H9 (cell line): Measurements from ENCODE around the gene BSG. TPM values are rescaled to one million over a fixed set of nuclear protein-coding genes. Genes with fewer than 3 reads are reported as not detected.
A peak's percentile ranks its signal among the peaks of the same experiment; 100 is the strongest.

Experiments
- DNase-seq: peaks from one replicate; pipeline ENCODE4 v3.0.0-alpha.2; 2017
- H2AFZ ChIP-seq: one replicate; pipeline ENCODE4 v1.6.1; 2013; ENCODE audit warnings: mild to moderate bottlenecking, low read length, control low read depth, moderate library complexity
- H2AK5ac ChIP-seq: 2 replicates; pipeline ENCODE4 v1.6.1; 2013; ENCODE audit warnings: low read length, control low read depth, mixed read lengths; ENCODE audit not compliant: insufficient read length
- H2BK120ac ChIP-seq: one replicate; pipeline ENCODE4 v1.6.1; 2013; ENCODE audit warnings: low read depth, mild to moderate bottlenecking, low read length, control low read depth, inconsistent platforms; ENCODE audit not compliant: poor library complexity, severe bottlenecking
- H2BK12ac ChIP-seq: 2 replicates; pipeline ENCODE4 v1.6.1; 2013; ENCODE audit warnings: low read length, control low read depth, mixed read lengths, low read depth; ENCODE audit not compliant: insufficient read length
- H2BK15ac ChIP-seq: 2 replicates; pipeline ENCODE4 v1.6.1; 2013; ENCODE audit warnings: low read depth, low read length, control low read depth
- H2BK20ac ChIP-seq: one replicate; pipeline ENCODE4 v1.6.1; 2013; ENCODE audit warnings: low read depth, mild to moderate bottlenecking, low read length, control low read depth, inconsistent platforms; ENCODE audit not compliant: poor library complexity, severe bottlenecking
- H2BK5ac ChIP-seq: 2 replicates; pipeline ENCODE4 v1.6.1; 2013; ENCODE audit warnings: low read length, control low read depth, mixed read lengths; ENCODE audit not compliant: insufficient read length
- H3K14ac ChIP-seq: 2 replicates; pipeline ENCODE4 v1.6.1; 2013; ENCODE audit warnings: low read length, control low read depth; ENCODE audit not compliant: insufficient read depth
- H3K18ac ChIP-seq: 2 replicates; pipeline ENCODE4 v1.6.1; 2013; ENCODE audit warnings: low read depth, mild to moderate bottlenecking, mixed read lengths, low read length, control low read depth; ENCODE audit not compliant: insufficient read length
- H3K23ac ChIP-seq: 2 replicates; pipeline ENCODE4 v1.6.1; 2013; ENCODE audit warnings: low read length, control low read depth, mixed read lengths, low read depth; ENCODE audit not compliant: insufficient read length
- H3K23me2 ChIP-seq: 2 replicates; pipeline ENCODE4 v1.6.1; 2013; ENCODE audit warnings: low read depth, mild to moderate bottlenecking, mixed read lengths, low read length, control low read depth; ENCODE audit not compliant: insufficient read length, poor library complexity, severe bottlenecking
- H3K27ac ChIP-seq: 2 replicates; pipeline ENCODE4 v1.5.1; 2013; ENCODE audit warnings: low read length, control low read depth, mixed read lengths, low read depth; ENCODE audit not compliant: insufficient read length
- H3K27me3 ChIP-seq: 2 replicates; pipeline ENCODE4 v1.6.1; 2013; ENCODE audit warnings: low read length, control low read depth, inconsistent platforms; ENCODE audit not compliant: insufficient read depth
- H3K4ac ChIP-seq: 2 replicates; pipeline ENCODE4 v1.6.1; 2013; ENCODE audit warnings: low read depth, mild to moderate bottlenecking, control low read depth, inconsistent platforms, low read length, moderate library complexity
- H3K4me1 ChIP-seq: 2 replicates; pipeline ENCODE4 v1.6.1; 2013; ENCODE audit warnings: low read length, control low read depth, inconsistent platforms; ENCODE audit not compliant: insufficient read depth
- H3K4me2 ChIP-seq: 2 replicates; pipeline ENCODE4 v1.6.1; 2013; ENCODE audit warnings: low read length, control low read depth, mixed read lengths; ENCODE audit not compliant: insufficient read length, insufficient read depth
- H3K56ac ChIP-seq: 2 replicates; pipeline ENCODE4 v1.6.1; 2013; ENCODE audit warnings: low read depth, mild to moderate bottlenecking, mixed read lengths, low read length, control low read depth; ENCODE audit not compliant: insufficient read length
- H3K79me1 ChIP-seq: 2 replicates; pipeline ENCODE4 v1.6.1; 2013; ENCODE audit warnings: low read depth, mild to moderate bottlenecking, moderate library complexity, low read length, control low read depth, inconsistent platforms; ENCODE audit not compliant: insufficient read depth, poor library complexity, severe bottlenecking
- H3K79me2 ChIP-seq: 2 replicates; pipeline ENCODE4 v1.6.1; 2013; ENCODE audit warnings: low read length, control low read depth, inconsistent platforms; ENCODE audit not compliant: insufficient read depth
- H3K9ac ChIP-seq: 2 replicates; pipeline ENCODE4 v1.6.1; 2013; ENCODE audit warnings: low read length, control low read depth, mixed read lengths; ENCODE audit not compliant: insufficient read length; ENCODE audit errors: extremely low read depth
- H3K9me3 ChIP-seq: one replicate; pipeline ENCODE4 v1.6.1; 2013; ENCODE audit warnings: low read depth, low read length, inconsistent platforms; ENCODE audit not compliant: control insufficient read depth
- H3T11ph ChIP-seq: one replicate; pipeline ENCODE4 v1.6.1; 2013; ENCODE audit warnings: mild to moderate bottlenecking, low read length, control low read depth, inconsistent platforms
- H4K20me1 ChIP-seq: one replicate; pipeline ENCODE4 v1.6.1; 2013; ENCODE audit not compliant: control insufficient read depth, insufficient read length, insufficient read depth
- H4K5ac ChIP-seq: 2 replicates; pipeline ENCODE4 v1.6.1; 2013; ENCODE audit warnings: low read depth, mild to moderate bottlenecking, mixed read lengths, low read length, control low read depth; ENCODE audit not compliant: insufficient read length
- H4K8ac ChIP-seq: replicated peaks from 2 replicates; pipeline ENCODE4 v1.6.1; 2013; ENCODE audit warnings: low read length, control low read depth, mixed read lengths, low read depth; ENCODE audit not compliant: insufficient read length
- H4K91ac ChIP-seq: 2 replicates; pipeline ENCODE4 v1.6.1; 2013; ENCODE audit warnings: low read depth, mild to moderate bottlenecking, moderate library complexity, mixed read lengths, low read length, control low read depth; ENCODE audit not compliant: insufficient read length
- H3K27ac Mint-ChIP-seq, 3 experiments: 2 replicates in 2 of 3; 3 replicates in 1 of 3; pipeline ENCODE4 v1.8.0; 2020 to 2021; ENCODE audit warnings: mixed read lengths in 3 of 3, mild to moderate bottlenecking in 1 of 3, moderate library complexity in 1 of 3
- H3K27me3 Mint-ChIP-seq: 2 replicates; pipeline ENCODE4 v1.8.0; 2021; ENCODE audit warnings: low read depth, mild to moderate bottlenecking, moderate library complexity, mixed read lengths
- H3K36me3 Mint-ChIP-seq, 3 experiments: 2 replicates in 2 of 3; 3 replicates in 1 of 3; pipeline ENCODE4 v1.8.0; 2020 to 2021; ENCODE audit warnings: low read depth in 3 of 3, mixed read lengths in 3 of 3; ENCODE audit not compliant: insufficient read depth in 1 of 3
- H3K4me1 Mint-ChIP-seq, 2 experiments: 2 replicates each; pipeline ENCODE4 v1.8.0; 2020; ENCODE audit warnings: mixed read lengths in 2 of 2
- H3K4me3 Mint-ChIP-seq, 2 experiments: 2 replicates in 1 of 2; 3 replicates in 1 of 2; pipeline ENCODE4 v1.8.0; 2020 to 2021; ENCODE audit warnings: mild to moderate bottlenecking in 2 of 2, mixed read lengths in 2 of 2, moderate library complexity in 1 of 2
- H3K9me3 Mint-ChIP-seq, 2 experiments: 2 replicates in 1 of 2; 3 replicates in 1 of 2; pipeline ENCODE4 v1.8.0; 2020; ENCODE audit warnings: mild to moderate bottlenecking in 2 of 2, mixed read lengths in 2 of 2, moderate library complexity in 1 of 2
- WGBS: extraction: QIAGEN DNeasy Blood & Tissue Kit; methylation state at CpG from one replicate; pipeline ENCODE4 v1.1.7; 2013; ENCODE audit warnings: missing lambda C conversion rate, low lambda C conversion rate, mixed read lengths; ENCODE audit not compliant: insufficient read length; ENCODE audit errors: extremely low coverage; 5-methylcytosine and 5-hydroxymethylcytosine counted together
- total RNA-seq: library from RNA; stranded (reverse); gene quantifications from 2 replicates; pipeline ENCODE4 v1.2.1, GENCODE V29; 2021
- TF ChIP-seq, protein P1 (sequence below): fragments of 200-600 bp; sonication (generic); conservative IDR thresholded peaks from 3 replicates; pipeline ENCODE4 v1.8.0; 2021; ENCODE audit warnings: antibody characterized with exemption, mild to moderate bottlenecking

BSG gene
- total RNA-seq, 1 experiment from 2014 or later = 715 TPM

DNA sequence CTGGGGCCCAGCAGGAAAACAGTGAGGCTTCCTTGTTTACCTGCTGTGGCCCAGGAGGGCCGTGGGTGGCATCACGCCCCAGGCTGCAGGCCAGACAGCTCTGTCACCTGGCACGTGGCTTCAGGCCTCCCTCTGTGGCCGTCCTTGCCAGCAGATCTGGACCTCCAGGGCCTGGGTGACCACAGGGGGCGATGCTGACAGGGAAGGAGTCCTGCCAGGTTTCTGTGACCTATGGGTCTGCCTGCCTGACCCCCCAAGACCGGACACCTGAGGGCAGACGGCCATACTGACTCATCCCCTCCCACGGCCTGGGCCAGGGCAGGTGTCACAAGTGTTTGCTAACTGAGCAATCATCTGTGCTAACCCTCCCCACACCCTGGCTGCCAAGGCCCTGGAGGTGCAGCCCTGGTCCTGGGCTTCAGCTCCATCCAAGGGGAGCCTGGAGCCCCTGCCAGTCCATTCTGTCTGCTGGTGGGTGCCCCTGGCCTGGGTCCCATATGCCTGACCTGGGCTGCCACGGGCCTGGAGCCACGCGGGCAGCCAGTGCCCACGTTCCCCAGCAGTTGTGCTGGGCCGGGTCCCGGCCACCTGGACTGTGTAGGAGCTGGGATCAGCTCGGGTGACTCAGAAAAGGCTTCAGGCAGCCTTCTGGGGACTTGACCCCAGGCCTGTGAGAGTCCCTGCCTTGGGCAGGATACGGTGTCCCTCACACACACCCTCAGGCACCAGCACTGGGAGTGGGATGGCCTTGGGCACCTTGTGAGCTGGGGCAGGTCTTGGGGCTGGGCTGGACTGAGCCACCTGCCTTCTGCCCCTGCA lies 37.2 kb upstream of the BSG start:
- Histone ChIP-seq H3K4me2 (no peak overlapping the region), H3K79me2 (peaks cover 13% of the 10 kb centered on the region; the same call in 1 of the 2 replicates)

More for the DNA sequence above, 37.2 kb upstream of the BSG start:
- Mint-ChIP-seq H3K4me1 (peaks cover 5 to 12% of the 10 kb centered on the region in 2 experiments), H3K36me3 (peaks cover 13 to 29% (median 22%) of the 10 kb centered on the region in 3 experiments), H3K9me3 (no peaks in the 10 kb centered on the region), H3K4me3 (no peak overlapping the region), H3K27me3 (no peaks in the 10 kb centered on the region), H3K27ac (no peak overlapping the region)
- Histone ChIP-seq H3K79me1 (peaks cover 8% of the 10 kb centered on the region), H3K23ac (no peak overlapping the region), H4K20me1 (peaks cover 1% of the 10 kb centered on the region), H2BK12ac (no peak overlapping the region), H3K9me3 (no peaks in the 10 kb centered on the region), H3K23me2 (peaks cover 6% of the 10 kb centered on the region), H2AFZ (no peak overlapping the region), H2AK5ac (no peak overlapping the region), H3K9ac (no peak overlapping the region), H3K56ac (no peak overlapping the region), H2BK20ac (no peak overlapping the region), H2BK120ac (no peak overlapping the region), H3K27me3 (no peaks in the 10 kb centered on the region), H3T11ph (no peak overlapping the region), H3K14ac (no peak overlapping the region; the same call in 1 of the 2 replicates), H3K18ac (no peak overlapping the region), H4K8ac (no peak overlapping the region), H4K91ac (no peak overlapping the region), H3K27ac (no peak overlapping the region), H4K5ac (no peak overlapping the region), H2BK15ac (no peak overlapping the region), H3K4ac (no peak overlapping the region), H3K4me1 (no peaks in the 10 kb centered on the region), H2BK5ac (no peak overlapping the region)
- no CpG with 5 or more reads among the region's 16 CpGs for WGBS
- TF ChIP-seq, protein P1, sequence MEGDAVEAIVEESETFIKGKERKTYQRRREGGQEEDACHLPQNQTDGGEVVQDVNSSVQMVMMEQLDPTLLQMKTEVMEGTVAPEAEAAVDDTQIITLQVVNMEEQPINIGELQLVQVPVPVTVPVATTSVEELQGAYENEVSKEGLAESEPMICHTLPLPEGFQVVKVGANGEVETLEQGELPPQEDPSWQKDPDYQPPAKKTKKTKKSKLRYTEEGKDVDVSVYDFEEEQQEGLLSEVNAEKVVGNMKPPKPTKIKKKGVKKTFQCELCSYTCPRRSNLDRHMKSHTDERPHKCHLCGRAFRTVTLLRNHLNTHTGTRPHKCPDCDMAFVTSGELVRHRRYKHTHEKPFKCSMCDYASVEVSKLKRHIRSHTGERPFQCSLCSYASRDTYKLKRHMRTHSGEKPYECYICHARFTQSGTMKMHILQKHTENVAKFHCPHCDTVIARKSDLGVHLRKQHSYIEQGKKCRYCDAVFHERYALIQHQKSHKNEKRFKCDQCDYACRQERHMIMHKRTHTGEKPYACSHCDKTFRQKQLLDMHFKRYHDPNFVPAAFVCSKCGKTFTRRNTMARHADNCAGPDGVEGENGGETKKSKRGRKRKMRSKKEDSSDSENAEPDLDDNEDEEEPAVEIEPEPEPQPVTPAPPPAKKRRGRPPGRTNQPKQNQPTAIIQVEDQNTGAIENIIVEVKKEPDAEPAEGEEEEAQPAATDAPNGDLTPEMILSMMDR = no peak
- DNase-seq = peak; percentile 28
